Measurements from ENCODE around the gene DCTN3. TPM values are rescaled to one million over a fixed set of nuclear protein-coding genes. Genes with fewer than 3 reads are reported as not detected.

The DCTN3 gene
- total RNA-seq, 1 experiment from 2014 or later, result 98.1 TPM

- no peak for DNase-seq (ENCODE audit: low spot score)
Observed at GRCh38 chr9:34623374-34624235, 3.3 kb upstream of the DCTN3 start.

- DNase-seq (ENCODE audit: low spot score), result no peak
Observed at GRCh38 chr9:34615132-34615531, 5.2 kb downstream of the DCTN3 start.

- DNase-seq (ENCODE audit: low spot score), result peak; percentile 89
Observed at GRCh38 chr9:34612788-34613390, 7.4 kb downstream of the DCTN3 start.

DNA sequence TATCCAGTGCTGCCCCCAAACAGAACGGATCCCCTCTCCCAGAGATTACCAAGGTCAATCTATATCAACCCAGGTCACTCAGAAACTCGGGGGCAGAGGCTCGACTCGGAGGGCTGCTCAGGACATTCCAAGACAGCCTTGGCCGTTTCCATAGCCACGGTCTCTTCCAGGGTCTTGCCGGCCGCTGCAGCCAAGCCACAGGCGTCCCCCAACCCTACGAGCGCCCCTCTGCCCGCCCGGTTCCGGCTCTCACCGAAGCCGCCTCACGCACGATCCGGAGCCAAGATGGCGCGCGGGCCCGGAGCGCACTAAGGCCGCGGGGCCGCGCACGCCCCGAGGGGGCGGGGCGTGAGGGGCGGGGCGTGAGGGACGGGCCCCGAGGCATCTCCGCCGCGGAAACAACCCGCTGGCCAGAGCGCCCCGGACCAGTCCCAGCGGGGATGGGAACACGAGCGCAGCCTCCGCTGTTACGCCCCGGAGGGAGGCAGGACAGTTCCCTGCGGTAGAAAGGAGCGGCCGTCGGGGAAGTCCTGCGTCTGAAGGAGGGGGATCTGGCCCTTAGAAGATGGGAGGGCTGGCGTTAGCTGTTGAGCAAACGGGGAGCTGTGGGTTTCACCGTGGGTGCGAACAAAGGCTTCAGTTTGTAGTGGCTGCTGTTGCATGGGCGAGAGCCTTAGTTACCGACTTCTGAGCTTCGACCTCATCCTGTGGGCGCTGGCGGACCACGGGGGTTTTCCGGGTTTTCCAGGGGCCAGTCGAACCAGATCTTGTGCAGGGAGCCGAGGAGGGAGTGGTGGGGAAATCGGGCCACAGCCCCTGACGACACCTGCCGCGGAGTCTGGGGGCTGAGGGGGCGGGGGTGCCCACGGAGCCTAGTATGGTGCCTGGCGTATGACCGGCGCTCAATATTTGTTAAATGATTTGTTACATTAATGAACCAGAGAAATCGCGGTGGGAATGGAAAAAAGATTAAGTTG, 8.2 kb downstream of the DCTN3 start, which contains the start of gene RPP25L:
RPP25L (minus strand) TSS at position 287 of the 977 bp plus-strand sequence. CDS start 801 bp downstream, outside the sequence.
- DNase-seq (ENCODE audit: low spot score), result peak; percentile 91

GRCh38 chr9:34611251-34611810, 9.0 kb downstream of the DCTN3 start:
- DNase-seq (ENCODE audit: low spot score), result no peak

DNA sequence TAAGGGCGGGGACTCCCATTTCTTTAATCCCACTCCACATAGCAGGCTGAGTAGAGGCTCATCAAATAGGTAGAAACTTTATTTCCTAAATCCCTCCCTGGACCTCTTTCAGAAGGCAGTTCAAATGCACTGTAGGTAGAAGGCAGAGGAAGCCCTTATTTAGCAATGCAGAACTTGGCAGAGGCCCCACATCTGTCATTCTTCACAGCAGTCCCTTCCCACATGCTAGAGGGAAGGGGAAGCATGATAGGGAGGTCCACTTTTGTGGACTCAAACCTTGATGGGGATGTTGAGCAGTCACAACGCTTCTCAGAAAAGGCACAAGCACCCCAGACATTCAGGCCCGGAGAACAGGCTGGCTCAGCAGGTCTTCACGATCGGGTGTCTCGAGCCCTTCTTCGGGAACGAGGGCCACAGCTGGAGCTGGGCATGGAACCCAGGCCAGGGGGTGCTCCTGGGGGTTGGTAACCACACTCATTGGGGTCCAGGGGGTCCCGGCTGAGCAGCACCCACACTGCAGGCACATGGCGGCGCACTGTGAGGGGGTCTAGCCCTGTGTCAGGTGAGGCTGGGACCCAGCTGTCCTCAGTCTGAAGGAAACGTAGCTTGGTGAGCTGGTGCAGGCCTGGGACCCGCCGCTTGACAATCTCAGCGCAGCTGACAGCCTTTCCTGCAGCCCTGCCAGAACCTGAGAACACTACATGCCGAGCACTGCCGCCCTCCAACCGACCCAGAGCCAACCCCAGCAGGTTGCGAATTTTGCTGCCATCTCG, 9.7 kb downstream of the DCTN3 start:
- no peak for DNase-seq (ENCODE audit: low spot score)

DNA sequence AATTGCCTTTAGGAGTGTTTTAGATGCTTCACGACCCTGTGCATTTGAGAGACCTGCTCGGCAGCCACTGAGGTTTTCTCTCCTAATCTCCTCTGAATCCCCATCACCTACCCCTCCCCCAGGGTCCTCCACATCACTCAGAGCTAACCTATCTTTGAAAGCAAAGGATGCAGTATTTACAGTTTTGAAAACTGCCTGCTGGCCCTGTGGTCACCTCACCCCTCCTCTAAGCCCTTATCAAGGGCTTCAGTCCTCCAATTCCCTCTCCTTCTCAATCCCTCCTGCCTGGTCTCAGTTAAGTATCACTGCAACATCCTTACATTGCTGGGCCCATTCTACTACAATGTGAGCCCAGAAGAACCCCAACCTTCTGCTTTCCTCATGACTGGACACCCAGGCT, 13.0 kb downstream of the DCTN3 start:
- no peak for DNase-seq (ENCODE audit: low spot score)

DNA sequence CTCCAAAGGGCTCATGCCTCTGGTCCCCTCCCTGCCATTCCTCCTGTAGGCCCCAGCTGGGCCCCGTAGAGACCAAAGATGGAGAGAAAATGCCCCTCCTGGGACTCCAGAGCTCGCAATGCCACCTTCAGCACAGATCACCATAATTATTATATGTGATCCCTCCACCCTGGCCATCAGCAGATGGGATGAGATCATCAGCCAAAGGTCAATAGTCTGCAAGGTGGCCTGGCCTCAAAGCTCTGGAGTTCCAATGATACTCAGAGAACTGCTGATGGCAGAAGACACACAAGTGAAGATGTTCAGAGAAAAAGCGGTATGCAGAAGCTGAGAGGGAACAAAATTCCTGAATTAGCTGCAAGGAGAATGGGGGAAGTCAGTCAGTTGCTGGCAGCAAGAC, 13.4 kb downstream of the DCTN3 start:
- DNase-seq (ENCODE audit: low spot score), result no peak

DNA sequence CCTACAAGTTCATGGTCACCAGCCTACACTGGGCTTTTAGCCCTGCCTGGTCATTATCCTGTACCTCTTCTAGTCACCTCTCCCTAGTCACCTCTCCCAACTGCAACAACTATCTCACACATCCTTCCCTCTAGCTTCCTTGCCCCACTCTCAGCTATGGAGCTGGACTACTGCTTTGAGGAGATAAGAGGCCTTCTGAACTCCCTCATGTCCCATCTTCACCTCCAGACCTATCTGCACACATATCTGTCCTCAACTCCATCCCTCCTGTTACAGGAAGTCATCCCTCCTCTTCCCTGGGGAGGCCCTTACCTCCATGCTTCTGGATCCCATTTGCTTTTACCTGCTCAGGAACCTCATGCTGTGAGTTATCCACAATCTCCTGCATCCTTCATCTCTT, 14.1 kb downstream of the DCTN3 start:
- DNase-seq (ENCODE audit: low spot score), result no peak

- DNase-seq (ENCODE audit: low spot score), result peak; percentile 89
Observed at GRCh38 chr9:34603610-34604231, 16.6 kb downstream of the DCTN3 start.

GRCh38 chr9:34601937-34602573, 18.2 kb downstream of the DCTN3 start:
- no peak for DNase-seq (ENCODE audit: low spot score)

GRCh38 chr9:34600908-34601307, 19.4 kb downstream of the DCTN3 start:
- DNase-seq (ENCODE audit: low spot score), result no peak

- DNase-seq (ENCODE audit: low spot score), result no peak
Observed at GRCh38 chr9:34599546-34599945, 20.7 kb downstream of the DCTN3 start.

GRCh38 chr9:34594177-34594576, 26.1 kb downstream of the DCTN3 start:
- DNase-seq (ENCODE audit: low spot score), result no peak

- no peak for DNase-seq (ENCODE audit: low spot score)
Observed at GRCh38 chr9:34592895-34593601, 27.2 kb downstream of the DCTN3 start.

GRCh38 chr9:34591917-34592866, 28.1 kb downstream of the DCTN3 start:
- DNase-seq (ENCODE audit: low spot score), result no peak

GRCh38 chr9:34591248-34591916, 28.9 kb downstream of the DCTN3 start:
- peak; percentile 79 for DNase-seq (ENCODE audit: low spot score)
